CD4-positive, alpha-beta T cell treated with Interferon alpha-2 for 1 hour (primary cell): ENCODE measurements around the gene CDON.

Source experiments
- DNase-seq, 2 donors: peaks; one replicate each; pipeline ENCODE4 v3.0.0-alpha.2; 2020 to 2022

Gene CDON, protein sequence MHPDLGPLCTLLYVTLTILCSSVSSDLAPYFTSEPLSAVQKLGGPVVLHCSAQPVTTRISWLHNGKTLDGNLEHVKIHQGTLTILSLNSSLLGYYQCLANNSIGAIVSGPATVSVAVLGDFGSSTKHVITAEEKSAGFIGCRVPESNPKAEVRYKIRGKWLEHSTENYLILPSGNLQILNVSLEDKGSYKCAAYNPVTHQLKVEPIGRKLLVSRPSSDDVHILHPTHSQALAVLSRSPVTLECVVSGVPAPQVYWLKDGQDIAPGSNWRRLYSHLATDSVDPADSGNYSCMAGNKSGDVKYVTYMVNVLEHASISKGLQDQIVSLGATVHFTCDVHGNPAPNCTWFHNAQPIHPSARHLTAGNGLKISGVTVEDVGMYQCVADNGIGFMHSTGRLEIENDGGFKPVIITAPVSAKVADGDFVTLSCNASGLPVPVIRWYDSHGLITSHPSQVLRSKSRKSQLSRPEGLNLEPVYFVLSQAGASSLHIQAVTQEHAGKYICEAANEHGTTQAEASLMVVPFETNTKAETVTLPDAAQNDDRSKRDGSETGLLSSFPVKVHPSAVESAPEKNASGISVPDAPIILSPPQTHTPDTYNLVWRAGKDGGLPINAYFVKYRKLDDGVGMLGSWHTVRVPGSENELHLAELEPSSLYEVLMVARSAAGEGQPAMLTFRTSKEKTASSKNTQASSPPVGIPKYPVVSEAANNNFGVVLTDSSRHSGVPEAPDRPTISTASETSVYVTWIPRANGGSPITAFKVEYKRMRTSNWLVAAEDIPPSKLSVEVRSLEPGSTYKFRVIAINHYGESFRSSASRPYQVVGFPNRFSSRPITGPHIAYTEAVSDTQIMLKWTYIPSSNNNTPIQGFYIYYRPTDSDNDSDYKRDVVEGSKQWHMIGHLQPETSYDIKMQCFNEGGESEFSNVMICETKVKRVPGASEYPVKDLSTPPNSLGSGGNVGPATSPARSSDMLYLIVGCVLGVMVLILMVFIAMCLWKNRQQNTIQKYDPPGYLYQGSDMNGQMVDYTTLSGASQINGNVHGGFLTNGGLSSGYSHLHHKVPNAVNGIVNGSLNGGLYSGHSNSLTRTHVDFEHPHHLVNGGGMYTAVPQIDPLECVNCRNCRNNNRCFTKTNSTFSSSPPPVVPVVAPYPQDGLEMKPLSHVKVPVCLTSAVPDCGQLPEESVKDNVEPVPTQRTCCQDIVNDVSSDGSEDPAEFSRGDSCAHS (N-terminal part only)

DNA sequence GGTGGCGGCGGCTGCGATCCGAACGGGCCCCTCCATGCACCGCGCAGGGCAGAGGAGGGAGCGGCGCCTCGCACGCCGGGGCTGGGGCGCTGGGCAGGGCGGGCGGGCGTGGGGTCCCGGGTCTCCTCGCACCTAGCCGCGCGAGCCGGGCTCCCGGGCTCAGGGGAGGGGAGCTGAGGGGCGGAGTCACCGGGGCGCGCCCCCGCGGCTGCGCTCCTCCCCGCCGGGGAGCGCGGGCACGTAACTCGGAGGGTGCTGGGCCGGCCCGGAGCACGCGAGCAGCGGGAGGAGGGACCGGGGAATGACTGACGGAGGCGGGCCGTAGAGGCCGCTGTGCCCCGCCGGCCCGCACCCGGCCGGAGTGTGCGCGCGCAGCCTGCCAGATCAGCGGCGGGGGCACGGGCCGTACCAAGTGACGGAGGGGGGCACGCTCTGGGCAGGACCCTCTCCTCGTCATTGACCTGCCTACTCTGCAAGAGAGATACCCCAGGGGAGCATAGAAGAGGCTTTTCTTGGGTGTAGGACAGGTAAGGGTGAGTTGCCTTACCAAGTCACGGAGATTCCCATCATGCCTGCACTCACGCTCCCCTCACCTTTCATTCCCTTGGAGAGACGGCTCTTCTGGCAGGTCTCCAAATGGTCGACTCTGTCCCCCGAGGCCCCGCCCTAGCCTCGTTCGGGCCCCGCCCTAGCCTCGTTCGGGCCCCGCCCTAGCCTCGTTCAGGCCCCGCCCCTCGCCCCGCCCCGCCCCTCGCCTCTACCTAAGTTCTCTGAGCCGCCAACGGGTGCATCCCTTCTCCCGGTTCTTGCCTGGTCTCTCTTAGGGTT lies at the start of gene CDON:
Gene CDON (minus strand): TSS at position 188 of the 828 bp plus-strand sequence. CDS start 39,390 bp downstream, outside the sequence.
- peak; percentile 89 to 93 for DNase-seq

GRCh38 chr11:126111458-126112116 lies 48.9 kb upstream of the CDON start:
- no peak for DNase-seq

DNA sequence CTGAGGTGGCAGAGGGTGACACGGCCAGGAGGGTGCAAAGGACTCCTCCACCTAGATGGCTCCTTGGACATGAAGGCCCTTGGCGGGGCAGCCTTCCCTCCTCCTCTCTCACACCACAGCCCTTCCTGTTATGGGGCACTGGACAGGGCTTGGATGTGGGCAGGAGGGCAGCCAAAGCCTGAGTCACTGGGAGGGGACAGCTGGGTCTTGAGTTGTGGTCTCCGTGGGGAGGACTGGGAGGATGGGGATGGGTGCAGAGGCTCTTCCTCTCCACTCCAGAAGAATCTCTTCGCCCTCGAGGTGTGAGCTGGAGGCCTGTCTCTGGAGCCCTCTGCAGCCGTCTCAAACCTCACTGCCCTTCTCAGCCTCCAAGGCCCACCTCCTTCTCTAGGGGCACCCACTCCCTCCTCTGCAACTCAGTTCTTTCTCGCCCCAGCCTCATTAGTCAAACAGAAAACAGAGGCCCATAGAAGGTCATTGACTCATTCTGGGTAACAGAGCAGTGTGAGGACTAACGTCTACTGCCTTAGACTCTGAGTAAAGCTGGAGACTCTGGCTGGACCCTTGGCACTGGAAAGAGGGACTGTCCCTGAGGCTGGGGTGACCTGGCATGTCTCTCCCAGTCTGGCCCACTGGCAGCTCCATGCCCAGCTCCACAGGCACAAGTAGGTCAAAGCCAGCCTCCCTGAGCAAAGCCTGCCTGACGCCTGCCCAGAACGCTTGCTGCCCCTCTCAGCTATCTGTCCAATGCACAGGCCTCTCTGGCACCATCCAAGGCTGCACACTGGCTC lies 47.5 kb upstream of the CDON start:
- no peak for DNase-seq

GRCh38 chr11:126106594-126107328 lies 44.1 kb upstream of the CDON start:
- DNase-seq = no peak

GRCh38 chr11:126105748-126106080 lies 43.0 kb upstream of the CDON start:
- no peak for DNase-seq

GRCh38 chr11:126105022-126105747 lies 42.5 kb upstream of the CDON start:
- no peak for DNase-seq

- no peak for DNase-seq
Observed at GRCh38 chr11:126104420-126104819, 41.8 kb upstream of the CDON start.

- no peak for DNase-seq
Observed at GRCh38 chr11:126103150-126103549, 40.5 kb upstream of the CDON start.

DNA sequence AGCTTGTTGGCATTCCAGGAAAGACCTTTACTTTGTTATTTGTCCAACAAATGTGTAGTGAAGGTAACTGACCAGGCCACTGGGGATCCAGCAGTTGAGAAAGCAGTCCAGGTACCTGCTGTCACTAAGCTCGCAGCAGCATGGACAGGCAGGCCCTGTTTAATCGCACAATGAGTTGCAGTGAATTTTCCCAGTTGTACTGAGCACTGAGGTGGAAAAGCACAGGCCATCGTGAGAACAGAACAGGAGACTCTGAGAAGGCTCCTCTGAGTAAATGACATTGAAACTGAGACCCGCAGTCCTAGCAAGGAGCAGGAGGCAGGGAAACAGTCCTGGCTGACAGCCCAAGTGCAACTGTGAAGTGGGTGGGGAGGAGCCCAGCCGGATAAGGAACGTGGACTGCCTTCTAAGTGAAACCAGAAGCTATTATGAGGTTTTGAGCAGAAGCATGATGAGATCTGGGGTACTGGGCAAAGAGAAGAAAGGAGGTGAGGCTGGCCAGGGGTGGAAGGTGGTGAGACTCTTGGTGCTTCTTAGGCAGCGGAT lies 39.8 kb upstream of the CDON start:
- no peak for DNase-seq

DNA sequence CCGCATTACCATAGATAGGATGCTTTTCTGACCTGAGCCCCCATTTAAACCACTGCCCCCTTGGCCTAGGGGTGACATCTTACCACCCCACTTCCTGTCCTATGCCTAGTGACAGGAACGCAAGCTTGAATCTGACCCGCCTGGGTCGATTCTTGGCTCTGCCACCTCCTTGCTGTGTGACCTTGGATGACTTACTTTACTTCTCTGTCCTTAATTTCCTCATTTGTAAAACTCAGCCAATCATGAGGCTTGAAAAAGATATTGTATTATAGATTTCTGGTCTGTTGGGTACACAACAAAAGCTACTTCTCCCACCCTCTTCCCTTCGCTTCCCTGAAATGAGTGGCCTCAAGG lies 39.2 kb upstream of the CDON start:
- no peak for DNase-seq

- no peak for DNase-seq
Observed at GRCh38 chr11:126101251-126101929, 38.7 kb upstream of the CDON start.

- no peak for DNase-seq
Observed at GRCh38 chr11:126100716-126101115, 38.0 kb upstream of the CDON start.

DNA sequence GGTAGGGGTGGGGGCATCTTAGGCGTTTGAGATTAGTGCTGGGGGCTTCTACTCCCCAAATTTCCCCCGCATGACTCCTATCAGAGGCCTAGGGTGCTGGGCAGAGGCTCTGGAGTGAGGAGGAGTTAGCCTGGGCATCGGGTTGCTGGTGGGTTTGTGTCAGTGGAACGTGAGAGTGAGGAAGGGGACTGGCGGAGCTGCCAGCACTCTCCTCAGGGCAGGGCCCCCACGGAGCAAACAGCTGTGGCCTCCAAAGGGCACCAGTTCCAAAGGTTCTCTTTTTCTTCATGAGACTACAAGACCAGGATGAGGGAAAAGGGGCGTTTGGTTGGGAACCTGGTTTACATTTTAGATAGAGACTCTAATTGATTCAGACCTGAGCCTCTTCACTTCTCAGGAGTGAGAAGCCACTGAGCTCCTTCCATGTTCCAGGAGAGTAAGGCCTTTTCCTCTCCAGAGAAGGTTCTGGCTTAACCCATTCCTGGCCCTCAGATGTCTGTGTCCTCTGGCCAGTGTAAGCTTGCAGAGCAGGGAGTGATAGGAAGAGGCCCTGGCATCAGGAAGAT lies 35.6 kb upstream of the CDON start:
- no peak for DNase-seq

GRCh38 chr11:126095745-126096144 lies 33.1 kb upstream of the CDON start:
- no peak for DNase-seq

DNA sequence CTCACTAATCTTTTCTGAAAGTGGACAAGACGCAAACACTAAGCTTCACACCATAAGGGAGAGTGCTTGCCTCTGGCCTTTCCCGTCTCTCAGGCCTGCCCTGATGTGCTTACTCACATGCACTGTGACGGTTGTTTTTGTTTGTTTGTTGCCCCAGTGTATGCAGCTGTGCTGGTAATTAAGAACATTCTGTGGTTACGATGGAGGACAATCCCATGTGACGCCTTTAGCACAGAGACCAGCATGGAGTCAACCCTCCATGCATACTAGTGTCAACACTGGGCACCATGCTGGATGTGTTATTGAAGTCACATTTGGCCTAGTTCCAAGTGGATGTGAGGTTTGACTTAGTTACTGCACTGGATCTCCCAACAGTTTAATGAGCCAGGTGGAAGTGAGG lies 27.8 kb upstream of the CDON start:
- DNase-seq = no peak

- DNase-seq = no peak
Observed at GRCh38 chr11:126088999-126089398, 26.3 kb upstream of the CDON start.

DNA sequence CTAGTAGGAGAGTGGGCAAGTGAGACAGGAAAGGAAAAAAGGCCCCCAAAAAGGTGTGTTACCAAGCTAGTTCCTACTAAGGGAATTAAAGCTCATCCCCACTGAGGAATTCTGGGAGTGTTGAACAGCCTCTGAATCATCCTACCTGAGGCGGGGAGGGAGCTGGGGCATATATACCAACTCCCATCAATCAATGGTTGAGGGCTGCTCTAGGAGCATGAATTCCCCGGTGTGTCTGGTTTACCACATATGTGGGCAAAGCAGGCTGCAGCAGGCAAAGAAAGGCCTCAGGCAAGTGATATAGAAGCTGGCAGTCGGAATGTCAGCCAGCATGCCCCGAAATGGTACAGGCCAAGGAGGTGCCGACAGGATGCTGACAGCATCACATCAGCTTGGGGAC lies 23.6 kb upstream of the CDON start:
- DNase-seq = no peak

- no peak for DNase-seq
Observed at GRCh38 chr11:126084608-126084912, 21.9 kb upstream of the CDON start.
